ENCODE measurements around the gene FEZF1.

Gene FEZF1

DNA sequence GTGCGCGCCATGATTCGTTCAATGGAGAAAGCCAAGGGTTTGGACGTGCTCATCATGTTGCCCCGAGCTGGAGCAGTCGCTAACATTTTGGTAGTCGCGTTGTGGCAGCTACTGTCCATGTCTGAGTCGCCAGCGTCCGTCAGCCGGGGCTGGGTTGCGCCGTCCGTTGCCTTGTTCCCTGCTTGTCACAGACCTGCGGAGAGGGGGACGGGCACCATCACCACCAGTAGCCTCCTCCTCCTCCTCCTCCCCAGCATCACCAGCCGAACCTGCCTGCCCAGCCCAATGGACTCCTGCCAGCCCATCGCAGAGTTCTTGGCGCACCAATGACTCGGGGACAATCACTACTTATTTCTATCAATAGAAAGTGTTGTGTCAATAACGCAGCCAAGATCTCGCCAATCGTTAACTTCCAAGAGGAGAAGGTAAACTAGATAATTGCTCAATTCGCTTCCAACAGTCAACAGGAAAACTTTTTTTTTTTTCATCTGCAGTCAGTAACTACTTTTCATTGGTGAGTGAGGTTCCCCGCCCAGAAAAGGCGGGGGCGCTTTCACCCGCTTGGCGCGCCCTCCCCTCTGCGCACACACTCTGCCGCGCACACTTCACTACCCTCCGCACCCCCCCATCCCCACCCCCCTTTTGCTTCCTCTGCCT lies at the start of gene FEZF1:
TSS of gene FEZF1 (minus strand) at position 432 of the 657 bp plus-strand sequence. CDS start at position 119, 313 bp downstream.
- TF ChIP-seq, protein P1, sequence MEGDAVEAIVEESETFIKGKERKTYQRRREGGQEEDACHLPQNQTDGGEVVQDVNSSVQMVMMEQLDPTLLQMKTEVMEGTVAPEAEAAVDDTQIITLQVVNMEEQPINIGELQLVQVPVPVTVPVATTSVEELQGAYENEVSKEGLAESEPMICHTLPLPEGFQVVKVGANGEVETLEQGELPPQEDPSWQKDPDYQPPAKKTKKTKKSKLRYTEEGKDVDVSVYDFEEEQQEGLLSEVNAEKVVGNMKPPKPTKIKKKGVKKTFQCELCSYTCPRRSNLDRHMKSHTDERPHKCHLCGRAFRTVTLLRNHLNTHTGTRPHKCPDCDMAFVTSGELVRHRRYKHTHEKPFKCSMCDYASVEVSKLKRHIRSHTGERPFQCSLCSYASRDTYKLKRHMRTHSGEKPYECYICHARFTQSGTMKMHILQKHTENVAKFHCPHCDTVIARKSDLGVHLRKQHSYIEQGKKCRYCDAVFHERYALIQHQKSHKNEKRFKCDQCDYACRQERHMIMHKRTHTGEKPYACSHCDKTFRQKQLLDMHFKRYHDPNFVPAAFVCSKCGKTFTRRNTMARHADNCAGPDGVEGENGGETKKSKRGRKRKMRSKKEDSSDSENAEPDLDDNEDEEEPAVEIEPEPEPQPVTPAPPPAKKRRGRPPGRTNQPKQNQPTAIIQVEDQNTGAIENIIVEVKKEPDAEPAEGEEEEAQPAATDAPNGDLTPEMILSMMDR (IDR thresholded peaks at IDR 0.05) = no peak
- DNase-seq = no peak
- Histone ChIP-seq H3K4me1 (peaks cover 0 to 49% (median 43%) of the 10 kb centered on the region in 4 donors), H3K9me3 (no peaks in the 10 kb centered on the region), H3K4me3 (peak within 1 kb of the TSS; percentile 19 to 40), H3K27ac (no peak within 1 kb of the TSS), H3K36me3 (no peaks in the 10 kb centered on the region), H3K27me3 (peaks cover 7 to 100% of the 10 kb centered on the region in 2 donors)
- intact Hi-C loops (cut with DNase I; ENCODE audit: low total_unique reads) = no loop called here

DNA sequence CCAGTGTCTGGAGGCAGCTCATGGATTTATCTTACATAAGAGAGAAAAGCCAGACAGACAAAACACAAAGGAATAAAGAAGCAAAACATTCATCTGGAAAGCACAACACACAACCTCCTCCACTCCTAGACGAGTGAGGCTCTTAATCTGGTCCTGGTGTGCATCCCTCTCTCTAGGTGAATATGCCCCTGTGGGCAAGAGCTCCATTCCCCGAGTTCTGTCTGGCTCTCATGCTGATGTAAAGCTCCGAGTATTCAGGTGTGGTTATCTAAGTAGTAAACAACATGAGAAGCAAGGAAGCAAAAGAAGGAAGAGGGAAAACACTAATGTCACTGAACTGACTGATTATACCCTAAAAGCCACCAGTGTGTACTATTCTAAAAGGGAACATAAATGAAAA lies 47.9 kb upstream of the FEZF1 start:
- intact Hi-C loops (cut with DNase I; ENCODE audit: low total_unique reads) = no loop called here
- no peak overlapping the region for H3K27ac ChIP-seq
- H3K36me3 ChIP-seq = no peaks in the 10 kb centered on the region
- DNase-seq = no peak
- no peak overlapping the region for H3K4me3 ChIP-seq
- TF ChIP-seq, protein P1 (IDR thresholded peaks at IDR 0.05) = no peak
- H3K4me1 ChIP-seq = no peaks in the 10 kb centered on the region
- H3K9me3 ChIP-seq = no peaks in the 10 kb centered on the region
- H3K27me3 ChIP-seq = no peaks in the 10 kb centered on the region

DNA sequence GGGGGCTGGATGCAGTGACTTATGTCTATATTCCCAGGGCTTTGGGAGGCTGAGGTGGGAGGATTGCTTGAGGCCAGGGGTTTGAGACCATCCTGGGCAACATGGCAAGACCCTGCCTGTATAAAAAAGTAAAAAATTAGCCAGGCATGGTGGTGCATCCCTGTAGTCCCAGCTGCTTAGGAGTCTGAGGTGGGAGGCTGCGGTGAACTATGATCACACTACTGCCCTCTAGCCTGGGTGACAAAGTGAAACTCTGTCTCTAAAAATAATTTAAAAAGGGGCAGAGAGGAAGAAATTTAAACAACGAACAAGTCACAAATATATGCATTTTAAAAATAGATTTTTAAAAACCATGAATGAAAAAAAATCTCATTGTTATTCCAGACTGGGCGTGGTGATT lies 46.2 kb upstream of the FEZF1 start:
- no peak overlapping the region for H3K27ac ChIP-seq
- TF ChIP-seq, protein P1 (IDR thresholded peaks at IDR 0.05) = no peak
- intact Hi-C loops (cut with DNase I; ENCODE audit: low total_unique reads) = no loop called here

DNA sequence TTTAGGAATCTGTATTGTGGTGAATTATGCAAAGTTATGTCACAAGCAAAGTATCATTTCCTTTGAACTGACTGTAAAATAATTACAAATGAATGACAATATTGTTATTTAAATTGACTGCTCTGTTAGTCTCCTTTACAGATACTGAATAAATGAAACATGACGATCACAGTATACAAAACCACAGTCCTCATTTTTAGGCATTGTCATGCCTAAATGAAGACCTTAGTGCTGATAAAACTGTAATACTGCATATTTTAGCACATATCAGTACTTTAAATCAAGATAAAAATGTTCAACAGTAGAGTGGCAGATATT lies 39.7 kb upstream of the FEZF1 start:
- DNase-seq = no peak
- intact Hi-C loops (cut with DNase I; ENCODE audit: low total_unique reads) = no loop called here
- H3K27ac ChIP-seq = no peak overlapping the region
- no peaks in the 10 kb centered on the region for H3K9me3 ChIP-seq
- no peaks in the 10 kb centered on the region for H3K36me3 ChIP-seq
- no peaks in the 10 kb centered on the region for H3K27me3 ChIP-seq
- TF ChIP-seq, protein P1 (IDR thresholded peaks at IDR 0.05) = no peak
- H3K4me3 ChIP-seq = no peak overlapping the region
- no peaks in the 10 kb centered on the region for H3K4me1 ChIP-seq

More for the DNA sequence above, 46.2 kb upstream of the FEZF1 start:
- Histone ChIP-seq H3K9me3 (no peaks in the 10 kb centered on the region), H3K4me1 (no peaks in the 10 kb centered on the region), H3K4me3 (no peak overlapping the region), H3K27me3 (no peaks in the 10 kb centered on the region), H3K36me3 (no peaks in the 10 kb centered on the region)
- DNase-seq = no peak

DNA sequence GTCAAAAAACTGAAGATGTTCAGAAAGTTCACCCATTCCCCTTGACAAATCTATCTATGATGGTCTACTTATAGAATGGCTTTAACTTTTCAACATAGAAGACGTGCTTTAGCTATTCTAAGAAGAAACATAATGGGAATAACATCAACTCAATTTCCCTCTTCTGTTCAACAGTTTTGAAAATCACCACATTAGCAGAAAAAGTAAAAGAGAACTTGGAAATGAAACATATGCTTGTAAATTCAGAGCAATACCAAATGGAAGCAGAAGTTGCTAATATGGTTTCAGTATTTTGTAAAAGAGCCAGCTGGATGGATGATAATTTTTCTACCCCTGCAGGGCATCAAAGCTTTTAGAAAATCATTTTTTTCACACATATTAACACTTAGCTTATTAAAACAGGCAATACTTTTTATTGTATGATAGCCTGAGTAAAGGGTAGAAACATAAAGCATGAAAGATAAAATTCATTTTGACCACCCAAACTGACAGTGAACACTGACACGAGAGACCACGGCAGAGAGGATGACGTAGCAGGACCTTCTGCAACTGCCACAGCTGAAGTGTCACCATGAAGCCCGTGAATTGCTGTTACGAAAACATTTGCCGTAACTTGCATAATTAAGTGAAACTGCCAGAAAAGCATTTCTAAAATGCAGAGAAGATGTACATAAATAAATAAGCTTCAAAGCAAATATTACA lies 39.2 kb upstream of the FEZF1 start:
- Histone ChIP-seq H3K4me1 (no peaks in the 10 kb centered on the region), H3K36me3 (no peaks in the 10 kb centered on the region), H3K27me3 (no peaks in the 10 kb centered on the region), H3K4me3 (no peak overlapping the region), H3K27ac (no peak overlapping the region), H3K9me3 (no peaks in the 10 kb centered on the region)
- intact Hi-C loops (cut with DNase I; ENCODE audit: low total_unique reads) = no loop called here
- TF ChIP-seq, protein P1 (IDR thresholded peaks at IDR 0.05) = no peak
- DNase-seq = no peak

Measured in tibial artery (tissue), 4 donors.